Tibial nerve (tissue), 4 donors: ENCODE measurements around the gene EXOC4.

Source experiments
- CTCF ChIP-seq, 5 experiments: fragments of 200-600 bp in 3 of 5; fragments of 450-650 bp in 2 of 5; sonication (generic) in 3 of 5; IDR thresholded peaks; one replicate each; pipeline ENCODE4 v1.5.1; 2016 to 2019; ENCODE audit warnings: antibody characterized with exemption in 5 of 5, mild to moderate bottlenecking in 3 of 5, moderate library complexity in 2 of 5
- EP300 ChIP-seq, 2 donors: sonication (generic); formaldehyde crosslinking; IDR thresholded peaks; one replicate each; pipeline ENCODE4 v1.6.1; 2017; ENCODE audit warnings: antibody characterized with exemption in 2 of 2, mild to moderate bottlenecking in 1 of 2
- POLR2A ChIP-seq, 2 donors: fragments of 450-650 bp; IDR thresholded peaks; one replicate each; pipeline ENCODE4 v1.6.1; 2017; ENCODE audit warnings: antibody characterized with exemption in 2 of 2, mild to moderate bottlenecking in 2 of 2, moderate library complexity in 2 of 2

- TF ChIP-seq EP300 (IDR thresholded peaks at IDR 0.05) (no peak), CTCF (IDR thresholded peaks at IDR 0.05) (no peak), POLR2A (IDR thresholded peaks at IDR 0.05) (no peak)
Observed at GRCh38 chr7:133478591-133479135, 225.8 kb downstream of the EXOC4 start.
